SU-DHL-6 (cell line): ENCODE measurements around the gene HRH2.

ENCODE experiments used
- CTCF ChIP-seq: fragments of 200-600 bp; sonication (generic); IDR thresholded peaks from one replicate; pipeline ENCODE4 v1.5.1; 2017; ENCODE audit warnings: antibody characterized with exemption, mild to moderate bottlenecking, low read length, moderate library complexity; ENCODE audit not compliant: insufficient read depth, poor library complexity, severe bottlenecking
- EZH2phosphoT487 ChIP-seq: fragments of 200-600 bp; sonication (generic), shearing (Covaris generic); conservative IDR thresholded peaks from 2 replicates; pipeline ENCODE4 v1.6.1; 2018; ENCODE audit warnings: mild to moderate bottlenecking, antibody characterized with exemption, low read length, moderate library complexity, mixed read lengths

- no peak for TF ChIP-seq CTCF
- TF ChIP-seq EZH2phosphoT487: no peak
Observed at GRCh38 chr5:175736652-175737051, 78.8 kb downstream of the HRH2 start.
